HEK293 (cell line): ENCODE results near the gene EEF1B2.

ENCODE experiments used
- CTCF ChIA-PET: fragments of 350-600 bp; formaldehyde crosslinking; extraction: SDS; loops from one replicate; lab custom pipeline; 2021; ENCODE audit warnings: antibody characterized with exemption; lab: Yijun Ruan, JAX
- POLR2A ChIA-PET: fragments of 300-600 bp; formaldehyde crosslinking; extraction: SDS; loops from one replicate; lab custom pipeline; 2020; ENCODE audit warnings: antibody characterized with exemption, inconsistent platforms; lab: Yijun Ruan, JAX
- H3K27ac ChIP-seq: fragments of 200-500 bp; sonication (Bioruptor generic); 2 replicates; pipeline ENCODE4 v1.5.1; 2014; ENCODE audit warnings: low read depth, low read length, control low read depth, inconsistent platforms; ENCODE audit errors: extremely low read depth
- H3K36me3 ChIP-seq, 2 experiments: fragments of 200-500 bp in 1 of 2; sonication (Bioruptor generic) in 1 of 2; 1 replicate in 1 of 2; 2 replicates in 1 of 2; pipeline ENCODE4 v1.5.1; 2014 to 2017; ENCODE audit warnings: inconsistent platforms in 2 of 2, low read length in 2 of 2; ENCODE audit not compliant: control insufficient read depth in 2 of 2, insufficient read depth in 1 of 2
- H3K4me1 ChIP-seq: fragments of 200-500 bp; sonication (Bioruptor generic); 2 replicates; pipeline ENCODE4 v1.5.1; 2014; ENCODE audit warnings: mild to moderate bottlenecking, low read length, inconsistent platforms; ENCODE audit not compliant: control insufficient read depth, insufficient read depth
- H3K4me3 ChIP-seq: 2 replicates; pipeline ENCODE4 v1.5.1; 2011; ENCODE audit warnings: low read depth, mild to moderate bottlenecking, control low read depth, low read length, moderate library complexity
- H3K9me3 ChIP-seq: fragments of 200-500 bp; sonication (Bioruptor generic); 2 replicates; pipeline ENCODE4 v1.5.1; 2014; ENCODE audit warnings: low read depth, low read length, inconsistent platforms; ENCODE audit not compliant: control insufficient read depth, insufficient read depth
- CTCF ChIP-seq: fragments of 450-650 bp; formaldehyde crosslinking; IDR thresholded peaks from 2 replicates; pipeline ENCODE4 v1.5.1; 2016; ENCODE audit warnings: missing biosample characterization, missing genetic modification characterization
- GFI1B ChIP-seq: fragments of 450-650 bp; formaldehyde crosslinking; IDR thresholded peaks from 2 replicates; pipeline ENCODE4 v1.5.1; 2016; ENCODE audit warnings: missing biosample characterization, missing genetic modification characterization
- HOXC10 ChIP-seq: sonication (generic); formaldehyde crosslinking; IDR thresholded peaks from 2 replicates; pipeline ENCODE4 v1.8.1; 2023; ENCODE audit warnings: mild to moderate bottlenecking, missing genetic modification reagents
- KLF16 ChIP-seq: fragments of 450-650 bp; formaldehyde crosslinking; IDR thresholded peaks from 2 replicates; pipeline ENCODE4 v1.5.1; 2017; ENCODE audit warnings: missing biosample characterization, missing genetic modification characterization
- KLF8 ChIP-seq: fragments of 450-650 bp; formaldehyde crosslinking; IDR thresholded peaks from 2 replicates; pipeline ENCODE4 v1.5.1; 2016; ENCODE audit warnings: missing biosample characterization, missing genetic modification characterization
- PRDM10 ChIP-seq: fragments of 450-650 bp; formaldehyde crosslinking; IDR thresholded peaks from 2 replicates; pipeline ENCODE4 v1.5.1; 2016; ENCODE audit warnings: missing biosample characterization, missing genetic modification characterization
- RBAK ChIP-seq: fragments of 450-650 bp; formaldehyde crosslinking; IDR thresholded peaks from 2 replicates; pipeline ENCODE4 v1.5.1; 2016; ENCODE audit warnings: missing biosample characterization, missing genetic modification characterization
- SP2 ChIP-seq: fragments of 450-650 bp; formaldehyde crosslinking; IDR thresholded peaks from 2 replicates; pipeline ENCODE4 v1.5.1; 2016; ENCODE audit warnings: missing biosample characterization, missing genetic modification characterization
- WT1 ChIP-seq: fragments of 450-650 bp; formaldehyde crosslinking; IDR thresholded peaks from 2 replicates; pipeline ENCODE4 v1.5.1; 2016; ENCODE audit warnings: missing biosample characterization, missing genetic modification characterization
- ZBTB17 ChIP-seq: fragments of 450-650 bp; formaldehyde crosslinking; IDR thresholded peaks from 2 replicates; pipeline ENCODE4 v1.5.1; 2016; ENCODE audit warnings: missing biosample characterization, missing genetic modification characterization
- ZFP69B ChIP-seq: fragments of 450-650 bp; formaldehyde crosslinking; IDR thresholded peaks from 2 replicates; pipeline ENCODE4 v1.5.1; 2016; ENCODE audit warnings: missing biosample characterization, missing genetic modification characterization
- ZNF133 ChIP-seq: fragments of 450-650 bp; formaldehyde crosslinking; IDR thresholded peaks from 2 replicates; pipeline ENCODE4 v1.5.1; 2016; ENCODE audit warnings: missing biosample characterization, missing genetic modification characterization
- ZNF174 ChIP-seq: fragments of 450-650 bp; formaldehyde crosslinking; IDR thresholded peaks from 2 replicates; pipeline ENCODE4 v1.5.0; 2017; ENCODE audit warnings: missing biosample characterization, mild to moderate bottlenecking, missing genetic modification characterization
- ZNF211 ChIP-seq: fragments of 450-650 bp; formaldehyde crosslinking; IDR thresholded peaks from 2 replicates; pipeline ENCODE4 v1.5.1; 2016; ENCODE audit warnings: low read depth, missing biosample characterization, missing genetic modification characterization
- ZNF280C ChIP-seq: fragments of 450-650 bp; formaldehyde crosslinking; IDR thresholded peaks from 2 replicates; pipeline ENCODE4 v1.5.1; 2016; ENCODE audit warnings: missing biosample characterization, missing genetic modification characterization
- ZNF302 ChIP-seq: fragments of 450-650 bp; formaldehyde crosslinking; IDR thresholded peaks from 2 replicates; pipeline ENCODE4 v1.5.1; 2016; ENCODE audit warnings: missing biosample characterization, missing genetic modification characterization, low read depth
- ZNF513 ChIP-seq: fragments of 450-650 bp; IDR thresholded peaks from 2 replicates; pipeline ENCODE4 v1.5.1; 2018; ENCODE audit warnings: missing biosample characterization, missing genetic modification characterization
- ZNF514 ChIP-seq: fragments of 450-650 bp; formaldehyde crosslinking; IDR thresholded peaks from 2 replicates; pipeline ENCODE4 v1.5.1; 2016; ENCODE audit warnings: missing biosample characterization, missing genetic modification characterization
- ZNF580 ChIP-seq: fragments of 450-650 bp; formaldehyde crosslinking; IDR thresholded peaks from 2 replicates; pipeline ENCODE4 v1.5.1; 2016; ENCODE audit warnings: missing biosample characterization, missing genetic modification characterization
- ZNF596 ChIP-seq: fragments of 450-650 bp; IDR thresholded peaks from 2 replicates; pipeline ENCODE4 v1.5.0; 2018; ENCODE audit warnings: missing biosample characterization, mild to moderate bottlenecking, missing genetic modification characterization, moderate library complexity
- ZNF610 ChIP-seq: fragments of 450-650 bp; formaldehyde crosslinking; IDR thresholded peaks from 2 replicates; pipeline ENCODE4 v1.5.1; 2016; ENCODE audit warnings: missing biosample characterization, missing genetic modification characterization, borderline replicate concordance
- ZNF626 ChIP-seq: fragments of 450-650 bp; sonication (Bioruptor Pico); formaldehyde crosslinking; IDR thresholded peaks from 2 replicates; pipeline ENCODE4 v1.5.1; 2018; ENCODE audit warnings: missing biosample characterization, missing genetic modification characterization, inconsistent platforms
- ZNF629 ChIP-seq: fragments of 450-650 bp; formaldehyde crosslinking; IDR thresholded peaks from 2 replicates; pipeline ENCODE4 v1.5.1; 2017; ENCODE audit warnings: missing biosample characterization, missing genetic modification characterization
- ZNF660 ChIP-seq: fragments of 450-650 bp; IDR thresholded peaks from 2 replicates; pipeline ENCODE4 v1.5.1; 2018; ENCODE audit warnings: missing biosample characterization, mild to moderate bottlenecking, missing genetic modification characterization
- ZNF664 ChIP-seq: fragments of 450-650 bp; formaldehyde crosslinking; IDR thresholded peaks from 2 replicates; pipeline ENCODE4 v1.5.1; 2016; ENCODE audit warnings: missing biosample characterization, missing genetic modification characterization
- ZNF843 ChIP-seq: fragments of 450-650 bp; formaldehyde crosslinking; IDR thresholded peaks from 2 replicates; pipeline ENCODE4 v1.5.1; 2016; ENCODE audit warnings: missing biosample characterization, missing genetic modification characterization
- ZSCAN18 ChIP-seq: fragments of 450-650 bp; formaldehyde crosslinking; IDR thresholded peaks from 2 replicates; pipeline ENCODE4 v1.5.1; 2016; ENCODE audit warnings: missing biosample characterization, missing genetic modification characterization

The EEF1B2 gene

GRCh38 chr2:206159346-206160124 is at the start of gene EEF1B2, which contains the start of gene NDUFS1:
Gene EEF1B2 (plus strand): TSS chr2:206159895. CDS start chr2:206159980, 85 bp downstream.
Gene NDUFS1 (minus strand): TSS chr2:206159444. CDS start chr2:206153678, 5,766 bp downstream.
- POLR2A ChIA-PET, result interaction anchor here (0.6 to 1.5 kb wide), 6 partner anchors 9 to 141 kb away, joined by 3 to 8 read pairs (median 4); partner anchors contain the start of genes INO80D and ZDBF2
- CTCF ChIA-PET, result interaction anchor here (1.4 kb wide), 1 partner anchor 155 kb away, joined by 5 read pairs; no protein-coding TSS in a partner anchor
- Histone ChIP-seq H3K4me3 (peak within 1 kb of the TSS; percentile 67), H3K36me3 (peaks cover 17 to 50% of the 10 kb centered on the region in 2 experiments), H3K9me3 (no peaks in the 10 kb centered on the region), H3K4me1 (no peaks in the 10 kb centered on the region; the same call in 1 of the 2 replicates), H3K27ac (peak within 1 kb of the TSS; percentile 80)
- TF ChIP-seq RBAK (tag by site-specific recombination) (no peak), ZNF843 (no peak), ZBTB17 (tag by site-specific recombination) (peak; percentile 76), ZSCAN18 (no peak), HOXC10 (CRISPR knock-in tag) (no peak), ZNF629 (tag by site-specific recombination) (peak; percentile 71), GFI1B (tag by site-specific recombination) (no peak), ZNF626 (tag by site-specific recombination) (no peak), ZNF513 (tag by site-specific recombination) (no peak), ZFP69B (tag by site-specific recombination) (no peak; the same call in 1 of the 2 replicates), ZNF133 (tag by site-specific recombination) (no peak), KLF16 (tag by site-specific recombination) (0 out of 2 replicates have a peak, but pooled peaks have one; percentile 44), ZNF211 (no peak), WT1 (tag by site-specific recombination) (no peak), ZNF302 (no peak), ZNF664 (tag by site-specific recombination) (no peak), ZNF596 (tag by site-specific recombination) (no peak), KLF8 (tag by site-specific recombination) (peak; percentile 54; the same call in 1 of the 2 replicates), ZNF610 (tag by site-specific recombination) (no peak), PRDM10 (tag by site-specific recombination) (0 out of 2 replicates have a peak, but pooled peaks have one; percentile 22), ZNF580 (tag by site-specific recombination) (peak; percentile 84), ZNF174 (tag by site-specific recombination) (no peak), SP2 (tag by site-specific recombination) (peak; percentile 90), ZNF280C (tag by site-specific recombination) (no peak), ZNF514 (no peak), ZNF660 (tag by site-specific recombination) (peak; percentile 35; the same call in 1 of the 2 replicates), CTCF (no peak)
